ENCODE data around the gene SLX4IP.
A peak's percentile ranks its signal among the peaks of the same experiment; 100 is the strongest.
"Not testable (repeated sequence)": the region's sequence is repeated elsewhere in the genome, so short reads cannot be mapped to it uniquely, and the experiment has no call there.

Gene SLX4IP

GRCh38 chr20:10434832-10435812, at the start of gene SLX4IP:
Gene SLX4IP (plus strand): TSS chr20:10435305. CDS start chr20:10458205, 22,900 bp downstream.
- DNase-seq (ENCODE audit: low spot score), result peak; percentile 98

GRCh38 chr20:10385850-10386544, 49.1 kb upstream of the SLX4IP start:
- no peak for DNase-seq (ENCODE audit: low spot score)

- DNase-seq (ENCODE audit: low spot score), result no peak
Observed at GRCh38 chr20:10387686-10388085, 47.4 kb upstream of the SLX4IP start.

GRCh38 chr20:10388597-10388996, 46.5 kb upstream of the SLX4IP start:
- DNase-seq (ENCODE audit: low spot score), result no peak

- no peak for DNase-seq (ENCODE audit: low spot score)
Observed at GRCh38 chr20:10390709-10391108, 44.4 kb upstream of the SLX4IP start.

- not testable (repeated sequence) for DNase-seq (ENCODE audit: low spot score)
Observed at GRCh38 chr20:10394752-10395151, 40.4 kb upstream of the SLX4IP start.

GRCh38 chr20:10398834-10399369, 36.2 kb upstream of the SLX4IP start:
- no peak for DNase-seq (ENCODE audit: low spot score)

GRCh38 chr20:10402938-10403608, 32.0 kb upstream of the SLX4IP start:
- no peak for DNase-seq (ENCODE audit: low spot score)

- no peak for DNase-seq (ENCODE audit: low spot score)
Observed at GRCh38 chr20:10404023-10404628, 31.0 kb upstream of the SLX4IP start.

GRCh38 chr20:10404959-10405530, 30.1 kb upstream of the SLX4IP start:
- no peak for DNase-seq (ENCODE audit: low spot score)

GRCh38 chr20:10408108-10408813, 26.8 kb upstream of the SLX4IP start:
- no peak for DNase-seq (ENCODE audit: low spot score)

GRCh38 chr20:10411673-10412072, 23.4 kb upstream of the SLX4IP start:
- no peak for DNase-seq (ENCODE audit: low spot score)

GRCh38 chr20:10412591-10413408, 22.3 kb upstream of the SLX4IP start:
- DNase-seq (ENCODE audit: low spot score), result no peak

GRCh38 chr20:10415013-10415650, 20.0 kb upstream of the SLX4IP start:
- no peak for DNase-seq (ENCODE audit: low spot score)

GRCh38 chr20:10417218-10417617, 17.9 kb upstream of the SLX4IP start:
- not testable (repeated sequence) for DNase-seq (ENCODE audit: low spot score)

- no peak for DNase-seq (ENCODE audit: low spot score)
Observed at GRCh38 chr20:10419550-10420133, 15.5 kb upstream of the SLX4IP start.

GRCh38 chr20:10423735-10424134, 11.4 kb upstream of the SLX4IP start:
- DNase-seq (ENCODE audit: low spot score), result no peak

GRCh38 chr20:10427060-10427692, 7.9 kb upstream of the SLX4IP start:
- peak; percentile 74 for DNase-seq (ENCODE audit: low spot score)
